ENCODE results near the gene CRACR2A.

Gene CRACR2A

DNA sequence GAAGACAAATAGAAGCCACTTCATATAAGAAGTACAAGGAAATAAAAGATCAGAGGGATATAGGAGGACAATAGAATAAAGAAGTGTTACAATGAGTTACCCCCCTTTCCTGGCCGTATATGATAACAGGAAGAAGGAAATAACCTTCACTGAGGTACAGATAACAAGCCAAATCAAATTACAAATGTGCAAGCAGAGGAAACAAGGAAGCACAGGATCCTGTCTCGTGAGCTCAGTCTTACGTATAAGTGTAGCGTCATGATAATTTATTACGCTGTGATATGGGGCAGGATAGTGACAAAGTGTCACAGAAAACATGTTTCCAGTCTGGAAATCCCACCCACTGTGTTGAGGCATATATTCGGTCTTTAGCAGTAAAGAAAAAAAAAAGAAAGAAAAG lies 26.5 kb downstream of the CRACR2A start:
- TF ChIP-seq CTCF (IDR thresholded peaks at IDR 0.05; ENCODE audit: low read length) (no peak), EZH2 (optimal IDR thresholded peaks at IDR 0.05; ENCODE audit: low read depth, low read length) (no peak), EZH2phosphoT487 (IDR thresholded peaks at IDR 0.05; ENCODE audit: low read length) (no peak)
- H3K27ac ChIP-seq (ENCODE audit: low read length) = no peak overlapping the region

DNA sequence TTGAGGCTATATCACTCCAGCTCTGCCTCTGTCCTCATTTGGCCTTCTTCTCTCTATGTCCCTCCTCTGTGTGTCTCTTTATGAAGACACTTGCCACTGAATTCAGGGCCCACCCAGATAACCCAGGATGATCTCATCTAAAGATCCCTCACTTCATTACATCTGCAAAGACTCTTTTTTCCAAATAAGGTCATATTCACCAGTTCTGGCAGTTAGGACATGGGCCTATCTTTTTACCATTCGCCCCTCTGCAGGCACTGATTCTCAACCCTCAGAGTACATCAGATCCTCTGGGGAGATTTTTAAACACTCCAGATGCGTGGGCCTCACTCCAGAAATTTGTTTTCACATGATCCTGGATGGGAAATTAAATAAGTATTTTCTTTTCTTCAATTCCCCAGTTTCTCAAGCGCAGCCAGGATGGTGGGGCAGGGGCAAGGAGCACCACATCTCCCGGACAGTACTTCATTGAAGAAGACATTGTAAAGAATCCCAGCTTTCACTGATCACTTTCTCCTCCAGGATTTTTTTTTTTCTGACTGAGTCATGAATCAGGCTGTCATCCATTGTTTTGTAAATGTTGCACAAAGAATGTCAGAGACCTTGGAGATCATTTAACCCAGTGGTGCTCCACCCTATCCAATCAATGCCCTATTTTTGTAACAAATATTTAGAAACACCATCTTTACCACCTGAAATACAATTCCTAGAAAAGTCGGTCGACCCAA lies 27.4 kb downstream of the CRACR2A start:
- H4K20me1 ChIP-seq (ENCODE audit: insufficient read depth, low read length) = no peaks in the 10 kb centered on the region
- TF ChIP-seq EZH2 (optimal IDR thresholded peaks at IDR 0.05; ENCODE audit: low read depth, low read length) (no peak), EZH2phosphoT487 (IDR thresholded peaks at IDR 0.05; ENCODE audit: low read length) (no peak), CTCF (IDR thresholded peaks at IDR 0.05; ENCODE audit: low read length) (no peak)
- H3K27me3 ChIP-seq (replicated peaks; ENCODE audit: insufficient read depth, low read length) = no peaks in the 10 kb centered on the region
- H3K9ac ChIP-seq (ENCODE audit: low read length) = no peak overlapping the region
- H2AFZ ChIP-seq (ENCODE audit: low read length) = no peak overlapping the region
- no peaks in the 10 kb centered on the region; the same call in 1 of the 2 replicates for H3K36me3 ChIP-seq (replicated peaks; ENCODE audit: insufficient read depth, low read length)
- no peaks in the 10 kb centered on the region for H3K4me1 ChIP-seq (ENCODE audit: low read length)
- H3K9me2 ChIP-seq (replicated peaks; ENCODE audit: insufficient read depth, low read length) = no peaks in the 10 kb centered on the region
- no peaks in the 10 kb centered on the region for H3F3A ChIP-seq (ENCODE audit: insufficient read depth, low read length)
- DNase-seq = no peak
- H3K4me3 ChIP-seq (ENCODE audit: low read length) = no peak overlapping the region
- H3K4me2 ChIP-seq (ENCODE audit: low read depth, low read length) = no peak overlapping the region
- no peaks in the 10 kb centered on the region for H3K79me2 ChIP-seq (ENCODE audit: low read length)
- no peaks in the 10 kb centered on the region for H3K9me3 ChIP-seq (replicated peaks; ENCODE audit: insufficient read depth, low read length)
- no peak overlapping the region for H3K27ac ChIP-seq (ENCODE audit: low read length)

More for the DNA sequence above, 26.5 kb downstream of the CRACR2A start:
- Histone ChIP-seq H3K79me2 (ENCODE audit: low read length) (no peaks in the 10 kb centered on the region), H3K4me3 (ENCODE audit: low read length) (no peak overlapping the region), H3K27me3 (replicated peaks; ENCODE audit: insufficient read depth, low read length) (no peaks in the 10 kb centered on the region), H3K9me2 (replicated peaks; ENCODE audit: insufficient read depth, low read length) (no peaks in the 10 kb centered on the region), H3K36me3 (replicated peaks; ENCODE audit: insufficient read depth, low read length) (no peaks in the 10 kb centered on the region; the same call in 1 of the 2 replicates), H3K9me3 (replicated peaks; ENCODE audit: insufficient read depth, low read length) (no peaks in the 10 kb centered on the region), H3K4me2 (ENCODE audit: low read depth, low read length) (no peak overlapping the region), H3K9ac (ENCODE audit: low read length) (no peak overlapping the region), H2AFZ (ENCODE audit: low read length) (no peak overlapping the region), H3F3A (ENCODE audit: insufficient read depth, low read length) (no peaks in the 10 kb centered on the region), H4K20me1 (ENCODE audit: insufficient read depth, low read length) (no peaks in the 10 kb centered on the region), H3K4me1 (ENCODE audit: low read length) (no peaks in the 10 kb centered on the region)
- no peak for DNase-seq

DNA sequence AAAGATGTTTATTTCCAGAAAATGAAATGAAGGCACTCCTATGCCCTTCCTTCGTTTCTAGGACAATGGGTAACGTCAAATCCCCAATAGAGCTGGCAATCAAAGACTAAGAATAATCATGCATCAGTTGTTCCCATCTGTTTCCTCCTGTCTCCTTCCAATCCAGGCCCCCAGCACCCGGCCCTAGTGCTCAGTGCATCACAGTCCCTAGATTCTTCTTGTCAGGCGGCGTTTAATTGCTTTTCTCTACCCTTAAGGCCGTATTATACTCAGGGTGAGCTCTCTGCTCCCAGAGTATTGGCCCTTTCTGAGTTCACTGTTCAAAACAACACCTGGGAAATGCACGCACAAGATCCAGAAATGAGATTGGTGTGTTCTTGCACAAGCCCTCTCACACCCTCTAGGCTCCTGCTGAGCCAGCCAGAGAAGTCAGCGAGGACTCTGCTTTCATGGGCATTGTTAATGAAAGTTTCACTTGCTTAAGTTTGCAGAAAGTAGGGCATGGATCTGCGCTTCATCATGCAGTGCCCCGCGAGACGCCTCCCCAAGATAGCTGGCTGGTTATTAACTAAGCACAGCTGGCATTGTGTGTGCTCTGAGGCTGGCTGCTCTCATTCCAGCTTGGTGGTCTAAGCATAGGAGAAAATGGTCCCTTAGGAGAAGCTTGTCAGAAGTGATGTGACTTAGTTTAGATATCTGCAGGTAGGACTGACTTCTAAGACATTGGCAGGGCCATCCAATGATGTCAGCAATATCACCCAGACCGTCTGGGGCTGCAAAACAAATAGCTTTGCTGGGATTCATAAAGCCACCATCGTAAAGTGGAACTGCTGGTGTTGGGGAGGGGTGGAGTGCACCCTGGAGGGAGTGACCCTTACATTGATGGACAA lies 28.7 kb downstream of the CRACR2A start:
- no peaks in the 10 kb centered on the region for H3K9me2 ChIP-seq (replicated peaks; ENCODE audit: insufficient read depth, low read length)
- no peaks in the 10 kb centered on the region for H3K79me2 ChIP-seq (ENCODE audit: low read length)
- TF ChIP-seq EZH2phosphoT487 (IDR thresholded peaks at IDR 0.05; ENCODE audit: low read length) (no peak), EZH2 (optimal IDR thresholded peaks at IDR 0.05; ENCODE audit: low read depth, low read length) (no peak), CTCF (IDR thresholded peaks at IDR 0.05; ENCODE audit: low read length) (no peak)
- no peaks in the 10 kb centered on the region for H4K20me1 ChIP-seq (ENCODE audit: insufficient read depth, low read length)
- no peak overlapping the region for H3K4me3 ChIP-seq (ENCODE audit: low read length)
- no peak overlapping the region for H3K27ac ChIP-seq (ENCODE audit: low read length)
- H3F3A ChIP-seq (ENCODE audit: insufficient read depth, low read length) = no peaks in the 10 kb centered on the region
- no peaks in the 10 kb centered on the region for H3K36me3 ChIP-seq (replicated peaks; ENCODE audit: insufficient read depth, low read length)
- H3K27me3 ChIP-seq (replicated peaks; ENCODE audit: insufficient read depth, low read length) = no peaks in the 10 kb centered on the region
- H3K4me1 ChIP-seq (ENCODE audit: low read length) = no peaks in the 10 kb centered on the region
- DNase-seq = no peak
- H2AFZ ChIP-seq (ENCODE audit: low read length) = no peak overlapping the region
- H3K4me2 ChIP-seq (ENCODE audit: low read depth, low read length) = no peak overlapping the region
- H3K9ac ChIP-seq (ENCODE audit: low read length) = no peak overlapping the region
- no peaks in the 10 kb centered on the region for H3K9me3 ChIP-seq (replicated peaks; ENCODE audit: insufficient read depth, low read length)

All from MM.1S (cell line).